ENCODE data around the gene MPRIP. TPM values are rescaled to one million over a fixed set of nuclear protein-coding genes. Genes with fewer than 3 reads are reported as not detected.
A peak's percentile ranks its signal among the peaks of the same experiment; 100 is the strongest.

Gene MPRIP
- total and polyA plus RNA-seq, 2 of the 13 experiments (the other 11 are each of a cell fraction or from before 2014, with no cell fraction given) = 50.2 to 52.4 TPM

GRCh38 chr17:17050346-17051345, 8.4 kb downstream of the MPRIP start (continued):
- TF ChIP-seq HNF4A (CRISPR knock-in tag; IDR thresholded peaks at IDR 0.05) (peak; percentile 61), HNF4G (IDR thresholded peaks at IDR 0.05; ENCODE audit: borderline replicate concordance, low read depth, low read length) (no peak), HNF4G (CRISPR knock-in tag; IDR thresholded peaks at IDR 0.05; ENCODE audit: borderline replicate concordance, low read depth) (0 out of 2 replicates have a peak, but pooled peaks have one; percentile 30), TSC22D2 (CRISPR knock-in tag; IDR thresholded peaks at IDR 0.05; ENCODE audit: borderline replicate concordance) (no peak), ZBTB7B (CRISPR knock-in tag; IDR thresholded peaks at IDR 0.05) (peak; percentile 44; the same call in 1 of the 2 replicates), SOX6 (IDR thresholded peaks at IDR 0.05) (no peak), SOX6 (CRISPR knock-in tag; IDR thresholded peaks at IDR 0.05) (0 out of 2 replicates have a peak, but pooled peaks have one; percentile 5), RARG (CRISPR knock-in tag; IDR thresholded peaks at IDR 0.05; ENCODE audit: low read depth) (no peak), ZBTB2 (CRISPR knock-in tag; IDR thresholded peaks at IDR 0.05; ENCODE audit: low read depth) (no peak), ZFX (CRISPR knock-in tag; IDR thresholded peaks at IDR 0.05; ENCODE audit: low read depth) (0 out of 2 replicates have a peak, but pooled peaks have one; percentile 36), ATRX (CRISPR knock-in tag; IDR thresholded peaks at IDR 0.05; ENCODE audit: borderline replicate concordance) (no peak)
